Transverse colon (tissue), 4 donors: ENCODE measurements around the gene GP1BB. TPM values are rescaled to one million over a fixed set of nuclear protein-coding genes. Genes with fewer than 3 reads are reported as not detected.

Experiments used
- DNase-seq: peaks from one replicate; pipeline ENCODE4 v3.0.0-alpha.2; 2019
- H3K27ac ChIP-seq, 4 donors: fragments of 200-600 bp; sonication (generic); 2 replicates each; pipeline ENCODE4 v1.5.1; 2016 to 2018; ENCODE audit warnings: inconsistent platforms in 4 of 4
- H3K27me3 ChIP-seq: fragments of 200-600 bp; sonication (generic); 2 replicates; pipeline ENCODE4 v1.5.1; 2017; ENCODE audit warnings: inconsistent platforms
- H3K36me3 ChIP-seq, 4 donors: fragments of 200-600 bp; sonication (generic); 2 replicates each; pipeline ENCODE4 v1.5.1; 2017 to 2019; ENCODE audit warnings: inconsistent platforms in 4 of 4
- H3K4me1 ChIP-seq, 4 donors: fragments of 200-600 bp; sonication (generic); 2 replicates each; pipeline ENCODE4 v1.5.1; 2017 to 2020; ENCODE audit warnings: inconsistent platforms in 4 of 4
- H3K4me3 ChIP-seq, 4 donors: fragments of 200-600 bp; sonication (generic); 1 replicate in 1 of 4; 2 replicates in 3 of 4; pipeline versions ENCODE4 v1.5.1 to v1.6.1; 2017 to 2019; ENCODE audit warnings: inconsistent platforms in 4 of 4
- H3K9me3 ChIP-seq, 2 donors: fragments of 200-600 bp; sonication (generic); 2 replicates each; pipeline ENCODE4 v1.5.1; 2017 to 2019; ENCODE audit warnings: inconsistent platforms in 2 of 2
- EP300 ChIP-seq: sonication (generic); formaldehyde crosslinking; IDR thresholded peaks from one replicate; pipeline ENCODE4 v1.6.1; 2017; ENCODE audit warnings: antibody characterized with exemption, low read depth
- POLR2A ChIP-seq: fragments of 450-650 bp; IDR thresholded peaks from one replicate; pipeline ENCODE4 v1.6.1; 2016; ENCODE audit warnings: antibody characterized with exemption, mild to moderate bottlenecking, moderate library complexity
- POLR2AphosphoS5 ChIP-seq, 3 donors: sonication (generic); formaldehyde crosslinking; IDR thresholded peaks; one replicate each; pipeline ENCODE4 v1.6.1; 2016; ENCODE audit warnings: antibody characterized with exemption in 3 of 3
- WGBS, 2 donors: methylation state at CpG; one replicate each; pipeline ENCODE4 v1.1.5; 2018; ENCODE audit warnings: low coverage in 1 of 2; 5-methylcytosine and 5-hydroxymethylcytosine counted together
- in situ Hi-C, 4 donors: fragments of 200-750 bp; cut with MboI; loops; one replicate each; pipeline versions ENCODE4 v1.15.0 to v1.15.1; 2017; ENCODE audit warnings: low sequenced_read_pairs in 3 of 4, low pct_ligation_motif_present in 1 of 4, low pct_unique_long_range_greater_than_20kb in 1 of 4
- intact Hi-C: fragments of 100-400 bp; cut with DNase I; formaldehyde crosslinking; loops from one replicate; pipeline ENCODE4 v1.15.1; 2023; ENCODE audit warnings: low total_unique reads
- total RNA-seq, 4 donors: library from RNA; depleted of rRNA; stranded (reverse); fragments of >200 nt; gene quantifications; one replicate each; pipeline ENCODE4 v1.1.0, GENCODE V29; 2016
- TF ChIP-seq, protein P1 (sequence below), 5 experiments: fragments of 200-600 bp in 3 of 5; fragments of 450-650 bp in 2 of 5; sonication (generic) in 3 of 5; IDR thresholded peaks; 1 replicate in 2 of 5; 2 replicates in 3 of 5; pipeline ENCODE4 v1.5.1; 2016 to 2017; ENCODE audit warnings: antibody characterized with exemption in 5 of 5, inconsistent platforms in 3 of 5, mild to moderate bottlenecking in 2 of 5, moderate library complexity in 1 of 5

The GP1BB gene
- total RNA-seq, 4 donors from 2014 or later: 0.41 to 10.3 (median 1.8) TPM

DNA sequence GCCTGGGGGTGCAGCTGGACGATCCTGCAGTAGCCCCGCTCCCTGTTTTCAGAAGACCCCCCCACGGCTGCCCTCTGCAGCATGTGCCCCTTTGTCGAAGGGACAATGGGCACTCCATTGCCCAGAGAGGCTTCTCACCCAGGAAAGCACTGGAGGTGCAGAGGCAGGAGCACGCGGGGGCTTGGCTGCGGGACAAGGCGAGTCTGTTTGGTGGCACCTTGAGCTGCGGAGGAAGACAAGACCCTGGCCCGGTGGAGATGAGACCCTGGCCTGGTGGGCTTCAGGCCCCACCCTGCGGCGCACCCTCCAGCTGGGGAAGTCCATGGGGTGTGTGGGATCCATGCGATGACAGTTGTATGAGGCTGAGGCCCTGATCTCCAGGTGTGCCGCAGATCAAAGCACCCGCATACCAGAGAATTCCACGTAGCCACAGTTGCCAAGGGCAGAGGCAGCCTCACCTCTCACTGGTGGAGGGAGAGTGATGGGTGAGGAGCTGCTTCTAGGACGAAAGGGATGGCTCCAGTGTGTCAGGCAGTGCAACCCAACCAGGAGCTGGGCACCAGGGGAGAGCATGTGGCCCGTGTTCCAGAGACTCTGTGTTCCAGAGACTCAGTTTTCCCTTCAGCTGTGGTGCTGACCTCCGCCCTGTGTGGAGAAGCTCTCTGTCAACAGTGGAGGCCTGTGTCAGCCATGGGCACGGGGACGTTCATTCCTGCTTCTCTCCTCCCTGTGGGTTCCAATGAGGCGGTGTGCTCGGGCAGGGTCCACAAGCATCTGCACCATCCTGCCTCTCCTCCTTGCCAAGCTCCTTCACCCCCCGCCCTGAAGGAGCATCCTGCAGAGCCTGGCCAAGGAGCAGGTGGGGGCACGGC is 47.2 kb downstream of the GP1BB start:
- no peak overlapping the region for H3K4me3 ChIP-seq
- H3K27me3 ChIP-seq: peaks cover 99% of the 10 kb centered on the region
- no peak for TF ChIP-seq POLR2A
- TF ChIP-seq, protein P1, sequence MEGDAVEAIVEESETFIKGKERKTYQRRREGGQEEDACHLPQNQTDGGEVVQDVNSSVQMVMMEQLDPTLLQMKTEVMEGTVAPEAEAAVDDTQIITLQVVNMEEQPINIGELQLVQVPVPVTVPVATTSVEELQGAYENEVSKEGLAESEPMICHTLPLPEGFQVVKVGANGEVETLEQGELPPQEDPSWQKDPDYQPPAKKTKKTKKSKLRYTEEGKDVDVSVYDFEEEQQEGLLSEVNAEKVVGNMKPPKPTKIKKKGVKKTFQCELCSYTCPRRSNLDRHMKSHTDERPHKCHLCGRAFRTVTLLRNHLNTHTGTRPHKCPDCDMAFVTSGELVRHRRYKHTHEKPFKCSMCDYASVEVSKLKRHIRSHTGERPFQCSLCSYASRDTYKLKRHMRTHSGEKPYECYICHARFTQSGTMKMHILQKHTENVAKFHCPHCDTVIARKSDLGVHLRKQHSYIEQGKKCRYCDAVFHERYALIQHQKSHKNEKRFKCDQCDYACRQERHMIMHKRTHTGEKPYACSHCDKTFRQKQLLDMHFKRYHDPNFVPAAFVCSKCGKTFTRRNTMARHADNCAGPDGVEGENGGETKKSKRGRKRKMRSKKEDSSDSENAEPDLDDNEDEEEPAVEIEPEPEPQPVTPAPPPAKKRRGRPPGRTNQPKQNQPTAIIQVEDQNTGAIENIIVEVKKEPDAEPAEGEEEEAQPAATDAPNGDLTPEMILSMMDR (IDR thresholded peaks at IDR 0.05): no peak
- TF ChIP-seq POLR2AphosphoS5 (IDR thresholded peaks at IDR 0.05): no peak
- no peak for TF ChIP-seq EP300
- intact Hi-C loops (no loop called here), in situ Hi-C loops (no loop called here)
- no peak for DNase-seq
- WGBS, 2 donors: 78% methylated on average over 24 of the region's 25 CpGs; no CpG with 5 or more reads in 1 of the 2 donors
- no peaks in the 10 kb centered on the region for H3K36me3 ChIP-seq
- H3K27ac ChIP-seq: no peak overlapping the region
- peaks cover 0 to 17% (median 15%) of the 10 kb centered on the region in 4 donors for H3K4me1 ChIP-seq
- H3K9me3 ChIP-seq: no peaks in the 10 kb centered on the region

DNA sequence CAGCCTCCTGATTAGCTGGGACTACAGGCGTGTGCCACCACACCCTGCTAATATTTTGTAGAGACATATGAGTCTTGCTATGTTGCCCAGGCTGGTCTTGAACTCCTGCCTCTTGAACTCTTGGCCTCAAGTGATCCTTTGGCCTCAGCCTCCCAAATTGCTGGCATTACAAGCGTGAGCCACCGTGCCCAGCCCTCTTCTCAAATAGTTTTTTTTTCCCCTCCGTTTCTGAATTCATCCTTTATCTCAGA is 49.0 kb downstream of the GP1BB start:
- WGBS, 2 donors: 61 to 67% methylated on average over 2 to 4 of the region's 4 CpGs
- Histone ChIP-seq H3K36me3 (no peaks in the 10 kb centered on the region), H3K4me1 (peaks cover 0 to 4% (median 2%) of the 10 kb centered on the region in 4 donors), H3K27ac (no peak overlapping the region), H3K27me3 (peaks cover 94% of the 10 kb centered on the region), H3K9me3 (no peaks in the 10 kb centered on the region), H3K4me3 (no peak overlapping the region)
- intact Hi-C loops (no loop called here), in situ Hi-C loops (no loop called here)
- no peak for TF ChIP-seq POLR2A
- TF ChIP-seq, protein P1 (IDR thresholded peaks at IDR 0.05): no peak
- no peak for TF ChIP-seq EP300
- TF ChIP-seq POLR2AphosphoS5 (IDR thresholded peaks at IDR 0.05): no peak
- no peak for DNase-seq

DNA sequence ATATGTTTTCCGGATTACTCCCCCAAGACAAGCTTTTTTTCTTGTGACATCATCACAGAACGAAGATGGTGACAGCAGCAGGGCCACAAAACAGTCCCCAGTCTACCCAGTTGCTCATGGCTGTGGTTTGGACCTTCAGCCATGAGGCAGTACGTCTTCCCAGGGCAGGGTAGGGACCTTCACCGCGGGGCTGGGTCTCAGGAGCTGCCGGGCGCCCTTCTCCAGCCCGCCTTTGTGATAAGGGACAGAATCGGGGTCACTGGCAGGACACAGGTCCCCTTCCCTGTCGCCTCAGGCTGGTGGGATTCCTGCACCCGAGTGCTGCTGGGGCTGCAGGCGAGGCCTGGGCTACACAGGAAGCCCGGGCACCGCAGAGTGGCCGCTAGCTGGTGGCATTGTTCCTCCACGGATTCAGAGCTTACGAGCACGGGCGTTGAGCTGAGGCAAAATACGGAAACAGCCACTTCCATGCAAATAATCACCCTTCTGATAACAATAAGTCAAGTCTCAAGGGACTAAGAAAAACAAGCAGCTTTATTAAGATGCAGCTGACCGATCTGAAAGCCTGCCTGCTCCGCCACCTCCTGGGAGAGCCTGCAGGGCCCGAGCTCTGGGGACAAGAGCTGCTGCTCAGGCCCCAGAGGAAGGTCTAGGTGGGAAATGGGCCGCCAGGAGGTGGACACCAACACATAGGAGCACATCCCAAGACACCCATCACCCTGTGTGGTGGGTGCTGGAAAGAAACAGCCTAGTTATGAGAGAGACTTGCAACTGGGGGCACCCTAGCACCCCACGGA is 49.5 kb downstream of the GP1BB start:
- Histone ChIP-seq H3K27ac (no peak overlapping the region), H3K36me3 (no peaks in the 10 kb centered on the region), H3K4me1 (no peaks in the 10 kb centered on the region), H3K27me3 (peaks cover 93% of the 10 kb centered on the region), H3K9me3 (no peaks in the 10 kb centered on the region), H3K4me3 (no peak overlapping the region)
- no peak for DNase-seq
- 36 to 69% methylated on average over 2 to 23 of the region's 25 CpGs for WGBS, 2 donors
- intact Hi-C loops (no loop called here), in situ Hi-C loops (no loop called here)
- TF ChIP-seq POLR2A: no peak

DNA sequence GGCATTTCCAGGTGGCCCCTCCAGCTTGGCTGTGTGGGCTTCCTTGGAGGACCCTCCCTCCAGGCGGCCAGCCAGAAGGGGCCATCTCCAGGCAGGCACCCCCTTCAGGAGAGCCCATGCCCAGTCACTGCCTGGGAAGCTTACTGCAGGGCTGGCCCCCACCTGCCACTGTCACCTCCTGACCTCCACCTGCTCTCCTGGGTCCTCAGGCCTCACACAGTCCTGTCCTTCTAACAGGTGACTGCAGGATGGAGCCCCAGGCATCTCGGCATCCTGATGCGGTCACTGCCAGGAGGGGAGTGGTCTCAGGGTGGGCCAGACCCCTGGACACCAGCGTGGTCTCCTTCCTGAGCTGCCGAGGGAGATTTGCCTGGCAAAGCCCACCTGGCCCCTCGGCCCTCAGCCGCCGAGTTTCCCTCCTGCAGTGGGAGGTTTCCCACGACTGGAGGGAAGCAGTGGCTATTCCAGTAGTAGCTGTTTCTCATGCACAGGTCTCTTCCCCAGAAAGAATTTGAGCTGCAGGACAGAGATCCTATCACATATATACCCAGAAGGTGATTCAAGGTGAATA is 50.2 kb downstream of the GP1BB start:
- no peak for DNase-seq
- Histone ChIP-seq H3K27ac (no peak overlapping the region), H3K9me3 (no peaks in the 10 kb centered on the region), H3K4me3 (no peak overlapping the region), H3K36me3 (no peaks in the 10 kb centered on the region), H3K4me1 (no peaks in the 10 kb centered on the region), H3K27me3 (peaks cover 93% of the 10 kb centered on the region)
- in situ Hi-C loops: no loop called here
- WGBS, 2 donors: 71% methylated on average over 6 of the region's 9 CpGs; no CpG with 5 or more reads in 1 of the 2 donors
- intact Hi-C loops: no loop called here
- no peak for TF ChIP-seq POLR2AphosphoS5 (IDR thresholded peaks at IDR 0.05)
- no peak for TF ChIP-seq EP300
- TF ChIP-seq, protein P1 (IDR thresholded peaks at IDR 0.05): no peak
- TF ChIP-seq POLR2A: no peak

Other genes starting within 250 kb of the GP1BB start
- 10 to 100 TPM in 3 of 4 donors, 1 to 10 TPM in 1; 4.9 to 57.2 (median 36.8) TPM for gene UFD1, start 244.3 kb upstream of the GP1BB start, total RNA-seq
- gene CDC45, start 243.6 kb upstream of the GP1BB start, total RNA-seq: 1 to 10 TPM in 3 of 4 donors, not detected in 1; 1.1 to 2.0 (median 1.2) TPM
- 100 to 1,000 TPM in 1 of 4 donors, 10 to 100 TPM in 3; 29.5 to 126 (median 63.9) TPM for gene CLDN5, start 199.1 kb upstream of the GP1BB start, total RNA-seq
- gene SEPTIN5, start 9.0 kb upstream of the GP1BB start, total RNA-seq: 100 to 1,000 TPM in 1 of 4 donors, 1 to 10 TPM in 3; 2.5 to 709 (median 5.4) TPM
- 1 to 10 TPM in 2 of 4 donors, not detected in 2; 1.1 to 1.3 TPM for gene TBX1, start 37.2 kb downstream of the GP1BB start, total RNA-seq
- 1 to 10 TPM in 3 of 4 donors, under 1 TPM in 1; 0.80 to 4.8 (median 2.8) TPM for gene GNB1L, start 131.3 kb downstream of the GP1BB start, total RNA-seq
- 10 to 100 TPM in 1 of 4 donors, 1 to 10 TPM in 3; 7.1 to 16.8 (median 7.8) TPM for gene RTL10, start 131.3 kb downstream of the GP1BB start, total RNA-seq
- gene COMT, start 218.2 kb downstream of the GP1BB start, total RNA-seq: 100 to 1,000 TPM in 1 of 4 donors, 10 to 100 TPM in 3; 58.5 to 103 (median 85.3) TPM
- 10 to 100 TPM; 12.1 to 28.9 (median 21.6) TPM for gene TXNRD2, start 218.3 kb downstream of the GP1BB start, total RNA-seq